A549 treated with dexamethasone at 1 μM for 4 hours (cell line): ENCODE data around the gene NLGN4Y. TPM values are rescaled to one million over a fixed set of nuclear protein-coding genes. Genes with fewer than 3 reads are reported as not detected.

ENCODE experiments used
- total RNA-seq: library from RNA; stranded (reverse); fragments of 200-300 nt; extraction: Qiagen RNA extraction; gene quantifications from 5 replicates; pipeline ENCODE4 v1.2.3, GENCODE V29; 2022

NLGN4Y gene
- total RNA-seq, result 1.9 to 4.2 TPM (median 3.0 TPM) in 5 replicates

DNA sequence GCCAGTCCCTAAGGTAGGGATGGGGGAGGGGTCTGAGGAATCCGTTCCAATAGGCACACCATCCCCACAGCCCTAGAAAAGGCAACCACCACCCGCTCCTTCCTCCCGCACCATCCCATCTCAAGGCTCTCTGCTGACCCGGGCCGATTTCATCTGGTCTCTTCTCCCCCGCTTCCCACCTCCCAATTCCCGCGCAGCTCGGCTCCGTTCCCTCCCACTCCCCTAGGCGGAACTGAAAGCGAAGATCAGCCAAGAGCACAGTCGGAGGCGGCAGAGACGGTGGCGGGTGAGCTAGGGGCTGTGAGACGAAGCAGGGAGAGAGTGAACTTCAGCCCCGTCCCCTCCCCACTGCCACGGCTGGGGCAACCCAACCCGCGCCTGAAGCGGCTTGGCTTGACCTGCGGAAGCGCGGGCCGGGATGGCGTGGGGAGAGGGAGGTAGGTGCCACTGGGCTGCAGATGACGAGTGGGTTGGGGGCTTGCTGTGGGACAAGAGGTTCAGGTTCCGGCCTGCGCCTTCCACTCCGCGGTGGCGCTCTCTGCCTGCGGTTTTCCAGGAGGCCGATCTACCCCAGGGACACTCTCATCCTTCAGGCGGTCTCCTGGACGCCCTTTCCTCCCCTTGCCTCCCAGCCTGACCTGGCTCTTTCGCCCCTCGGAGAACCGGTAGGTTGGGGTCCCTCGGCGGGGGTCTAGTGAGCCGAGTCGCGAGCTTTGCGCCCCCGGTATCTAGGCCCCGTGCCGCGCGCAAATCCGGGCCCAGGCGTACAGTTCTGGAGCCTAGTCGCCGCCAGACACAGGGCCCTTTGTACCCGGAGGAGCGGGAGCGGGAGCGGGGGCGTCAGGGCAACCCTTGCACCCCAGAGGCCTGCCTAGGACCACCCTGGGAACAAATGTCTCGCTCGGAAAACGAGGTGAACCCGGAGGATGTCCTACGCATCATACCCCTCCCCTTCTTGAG lies at the start of gene NLGN4Y:
NLGN4Y (plus strand) TSS at position 258 of the 960 bp plus-strand sequence. CDS start 97,591 bp downstream, outside the sequence.

